ENCODE results near the gene NSD2.

The NSD2 gene

GRCh38 chr4:2007804-2008670, 136.8 kb downstream of the NSD2 start:
- TF ChIP-seq, protein P1, sequence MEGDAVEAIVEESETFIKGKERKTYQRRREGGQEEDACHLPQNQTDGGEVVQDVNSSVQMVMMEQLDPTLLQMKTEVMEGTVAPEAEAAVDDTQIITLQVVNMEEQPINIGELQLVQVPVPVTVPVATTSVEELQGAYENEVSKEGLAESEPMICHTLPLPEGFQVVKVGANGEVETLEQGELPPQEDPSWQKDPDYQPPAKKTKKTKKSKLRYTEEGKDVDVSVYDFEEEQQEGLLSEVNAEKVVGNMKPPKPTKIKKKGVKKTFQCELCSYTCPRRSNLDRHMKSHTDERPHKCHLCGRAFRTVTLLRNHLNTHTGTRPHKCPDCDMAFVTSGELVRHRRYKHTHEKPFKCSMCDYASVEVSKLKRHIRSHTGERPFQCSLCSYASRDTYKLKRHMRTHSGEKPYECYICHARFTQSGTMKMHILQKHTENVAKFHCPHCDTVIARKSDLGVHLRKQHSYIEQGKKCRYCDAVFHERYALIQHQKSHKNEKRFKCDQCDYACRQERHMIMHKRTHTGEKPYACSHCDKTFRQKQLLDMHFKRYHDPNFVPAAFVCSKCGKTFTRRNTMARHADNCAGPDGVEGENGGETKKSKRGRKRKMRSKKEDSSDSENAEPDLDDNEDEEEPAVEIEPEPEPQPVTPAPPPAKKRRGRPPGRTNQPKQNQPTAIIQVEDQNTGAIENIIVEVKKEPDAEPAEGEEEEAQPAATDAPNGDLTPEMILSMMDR (IDR thresholded peaks at IDR 0.05; ENCODE audit: insufficient read depth, low read length), result no peak
- TF ChIP-seq POLR2AphosphoS5 (IDR thresholded peaks at IDR 0.05; ENCODE audit: low read depth) (no peak), SPI1 (IDR thresholded peaks at IDR 0.05; ENCODE audit: borderline replicate concordance, low read depth) (no peak), REST (IDR thresholded peaks at IDR 0.05; ENCODE audit: insufficient replicate concordance, low read depth) (no peak), GABPA (IDR thresholded peaks at IDR 0.05; ENCODE audit: low read depth) (no peak)
- no peaks in the 10 kb centered on the region for H3K27me3 ChIP-seq (ENCODE audit: insufficient read depth, poor library complexity, severe bottlenecking)
- peak overlapping the region; percentile 98 for H3K4me3 ChIP-seq (replicated peaks; ENCODE audit: insufficient read depth, low read length)
- no peak for DNase-seq (ENCODE audit: low read depth in 1 of 2, low spot score in 1 of 2)
- H3K27ac ChIP-seq (replicated peaks), result peak overlapping the region; percentile 97

DNA sequence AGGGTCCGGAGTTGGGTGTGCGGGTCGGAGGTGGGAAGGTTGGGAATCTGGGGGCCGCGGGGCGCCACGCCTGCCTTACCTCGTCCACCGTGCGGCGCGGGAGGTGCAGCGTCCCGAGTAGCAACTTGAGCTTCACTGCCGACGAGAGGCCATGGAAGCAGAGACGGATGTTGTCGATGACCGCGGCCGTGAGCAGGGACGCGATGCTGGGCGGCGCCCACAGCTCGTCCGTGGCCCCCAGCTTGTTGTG, 137.4 kb downstream of the NSD2 start:
- peak overlapping the region; percentile 98 for H3K4me3 ChIP-seq (replicated peaks; ENCODE audit: insufficient read depth, low read length)
- DNase-seq (ENCODE audit: low read depth in 1 of 2, low spot score in 1 of 2), result no peak
- TF ChIP-seq, protein P1 (IDR thresholded peaks at IDR 0.05; ENCODE audit: insufficient read depth, low read length), result no peak
- no peak for TF ChIP-seq SPI1 (IDR thresholded peaks at IDR 0.05; ENCODE audit: borderline replicate concordance, low read depth)
- TF ChIP-seq GABPA (IDR thresholded peaks at IDR 0.05; ENCODE audit: low read depth), result no peak
- TF ChIP-seq POLR2AphosphoS5 (IDR thresholded peaks at IDR 0.05; ENCODE audit: low read depth), result no peak
- TF ChIP-seq REST (IDR thresholded peaks at IDR 0.05; ENCODE audit: insufficient replicate concordance, low read depth), result no peak
- peak overlapping the region; percentile 97 for H3K27ac ChIP-seq (replicated peaks)
- no peaks in the 10 kb centered on the region for H3K27me3 ChIP-seq (ENCODE audit: insufficient read depth, poor library complexity, severe bottlenecking)

GRCh38 chr4:2008921-2009650, 137.9 kb downstream of the NSD2 start, which contains the start of gene NELFA:
TSS of gene NELFA (minus strand) at chr4:2008974. CDS start at chr4:2008959, 15 bp downstream.
- H3K4me3 ChIP-seq (replicated peaks; ENCODE audit: insufficient read depth, low read length), result peak within 1 kb of the TSS; percentile 98
- H3K27me3 ChIP-seq (ENCODE audit: insufficient read depth, poor library complexity, severe bottlenecking), result no peaks in the 10 kb centered on the region
- peak within 1 kb of the TSS; percentile 97 for H3K27ac ChIP-seq (replicated peaks)
- peak; percentile 87 to 96 for DNase-seq (ENCODE audit: low read depth in 1 of 2, low spot score in 1 of 2)
- TF ChIP-seq GABPA (IDR thresholded peaks at IDR 0.05; ENCODE audit: low read depth), result no peak
- TF ChIP-seq SPI1 (IDR thresholded peaks at IDR 0.05; ENCODE audit: borderline replicate concordance, low read depth), result no peak
- TF ChIP-seq REST (IDR thresholded peaks at IDR 0.05; ENCODE audit: insufficient replicate concordance, low read depth), result peak; percentile 80
- peak; percentile 76 for TF ChIP-seq POLR2AphosphoS5 (IDR thresholded peaks at IDR 0.05; ENCODE audit: low read depth)
- TF ChIP-seq, protein P1 (IDR thresholded peaks at IDR 0.05; ENCODE audit: insufficient read depth, low read length), result no peak
